Inflammatory macrophage (primary cell): ENCODE data around the gene ADRA1B.

ENCODE experiments used
- DNase-seq, 2 donors: peaks; one replicate each; pipeline ENCODE4 v3.0.0-alpha.2; 2020 to 2022

Gene ADRA1B

GRCh38 chr5:160021831-160022446, 105.7 kb downstream of the ADRA1B start:
- DNase-seq: peak; percentile 56 to 74
